IMR-90 (cell line): ENCODE data around the gene TSPYL4. TPM values are rescaled to one million over a fixed set of nuclear protein-coding genes. Genes with fewer than 3 reads are reported as not detected.

ENCODE experiments used
- ATAC-seq: fragments of 200-7000 bp; cut with Tn5 transposase; 2 replicates; pipeline ENCODE4 v1.9.1; 2020; ENCODE audit warnings: low read depth, mild to moderate bottlenecking, moderate library complexity
- BruUV-seq: library from RNA; stranded (reverse); fragments of 400-500 nt; replicated peaks from 2 replicates; lab custom pipeline; 2021; lab: Mats Ljungman, UMichigan
- CTCF ChIA-PET: fragments of 300-600 bp; formaldehyde crosslinking; extraction: SDS; loops from one replicate; lab custom pipeline; 2021; ENCODE audit warnings: antibody characterized with exemption; lab: Yijun Ruan, JAX
- POLR2A ChIA-PET: fragments of 300-600 bp; sonication (Branson Sonifier 250); formaldehyde crosslinking; loops from one replicate; lab custom pipeline; 2022; ENCODE audit warnings: antibody characterized with exemption; ENCODE audit not compliant: unreplicated experiment; lab: Charles Lee
- DNase-seq: peaks from one replicate; pipeline ENCODE4 v3.0.0; 2013
- H2AFZ ChIP-seq: replicated peaks from 2 replicates; pipeline ENCODE3; 2013; ENCODE audit warnings: low read length, mild to moderate bottlenecking; ENCODE audit not compliant: poor library complexity
- H2AK5ac ChIP-seq: 2 replicates; pipeline ENCODE4 v1.6.1; 2013; ENCODE audit warnings: low read depth, low read length, inconsistent platforms
- H2AK9ac ChIP-seq: replicated peaks from 2 replicates; pipeline ENCODE3; 2013; ENCODE audit warnings: mild to moderate bottlenecking, low read depth, low read length, moderate library complexity; ENCODE audit not compliant: poor library complexity
- H2BK120ac ChIP-seq: 2 replicates; pipeline ENCODE4 v1.6.1; 2013; ENCODE audit warnings: low read depth, low read length, inconsistent platforms
- H2BK15ac ChIP-seq: 3 replicates; pipeline ENCODE4 v1.6.1; 2013; ENCODE audit warnings: low read depth, low read length, inconsistent platforms
- H2BK20ac ChIP-seq: 2 replicates; pipeline ENCODE4 v1.6.1; 2013; ENCODE audit warnings: low read depth, mild to moderate bottlenecking, inconsistent platforms, low read length, moderate library complexity
- H2BK5ac ChIP-seq: 2 replicates; pipeline ENCODE4 v1.6.1; 2013; ENCODE audit warnings: mild to moderate bottlenecking, low read depth, low read length, inconsistent platforms; ENCODE audit not compliant: poor library complexity, severe bottlenecking
- H3K14ac ChIP-seq: replicated peaks from 2 replicates; pipeline ENCODE4 v1.6.1; 2013; ENCODE audit warnings: low read depth, low read length, inconsistent platforms
- H3K18ac ChIP-seq: 2 replicates; pipeline ENCODE4 v1.6.1; 2013; ENCODE audit warnings: low read depth, low read length, control low read depth
- H3K23ac ChIP-seq: 2 replicates; pipeline ENCODE4 v1.6.1; 2013; ENCODE audit warnings: low read depth, low read length, inconsistent platforms
- H3K27ac ChIP-seq: 2 replicates; pipeline ENCODE4 v1.5.1; 2013; ENCODE audit warnings: mild to moderate bottlenecking, control low read depth, low read length; ENCODE audit not compliant: insufficient read depth
- H3K27me3 ChIP-seq: 2 replicates; pipeline ENCODE4 v1.6.1; 2013; ENCODE audit warnings: low read length; ENCODE audit not compliant: control insufficient read depth, insufficient read depth
- H3K36me3 ChIP-seq: 2 replicates; pipeline ENCODE4 v1.6.1; 2013; ENCODE audit warnings: low read length, mixed read lengths; ENCODE audit not compliant: control insufficient read depth, insufficient read depth
- H3K4ac ChIP-seq: 2 replicates; pipeline ENCODE4 v1.6.1; 2013; ENCODE audit warnings: low read depth, low read length, inconsistent platforms
- H3K4me1 ChIP-seq: 2 replicates; pipeline ENCODE4 v1.6.1; 2013; ENCODE audit warnings: low read length, mixed read lengths; ENCODE audit not compliant: control insufficient read depth, insufficient read depth
- H3K4me2 ChIP-seq: 2 replicates; pipeline ENCODE4 v1.6.1; 2013; ENCODE audit warnings: low read depth, mild to moderate bottlenecking, control low read depth, low read length, moderate library complexity
- H3K4me3 ChIP-seq: 2 replicates; pipeline ENCODE4 v1.5.1; 2013; ENCODE audit warnings: low read depth, mild to moderate bottlenecking, control low read depth, low read length, moderate library complexity; ENCODE audit not compliant: insufficient read depth
- H3K56ac ChIP-seq: 2 replicates; pipeline ENCODE4 v1.6.1; 2013; ENCODE audit warnings: low read length, inconsistent platforms; ENCODE audit not compliant: insufficient read depth; ENCODE audit errors: extremely low read depth
- H3K79me1 ChIP-seq, 2 experiments: 2 replicates each; pipeline ENCODE4 v1.6.1; 2013; ENCODE audit warnings: low read length in 2 of 2, inconsistent platforms in 1 of 2, low read depth in 1 of 2
- H3K9ac ChIP-seq: 2 replicates; pipeline ENCODE4 v1.6.1; 2013; ENCODE audit warnings: low read depth, low read length, control low read depth
- H3K9me1 ChIP-seq: 2 replicates; pipeline ENCODE4 v1.6.1; 2013; ENCODE audit warnings: low read length, inconsistent platforms; ENCODE audit not compliant: insufficient read depth
- H3K9me3 ChIP-seq: 2 replicates; pipeline ENCODE4 v1.6.1; 2013; ENCODE audit warnings: low read length; ENCODE audit not compliant: control insufficient read depth, insufficient read depth
- H4K20me1 ChIP-seq: 2 replicates; pipeline ENCODE4 v1.6.1; 2013; ENCODE audit warnings: low read length, inconsistent platforms; ENCODE audit not compliant: insufficient read depth
- H4K5ac ChIP-seq: 2 replicates; pipeline ENCODE4 v1.6.1; 2013; ENCODE audit warnings: mild to moderate bottlenecking, low read depth, low read length, control low read depth
- H4K8ac ChIP-seq, 2 experiments: 2 replicates each; pipeline ENCODE4 v1.6.1; 2013; ENCODE audit warnings: low read depth in 2 of 2, low read length in 2 of 2, control low read depth in 1 of 2, inconsistent platforms in 1 of 2
- H4K91ac ChIP-seq: 2 replicates; pipeline ENCODE4 v1.6.1; 2013; ENCODE audit warnings: low read depth, low read length, inconsistent platforms; ENCODE audit not compliant: insufficient read depth
- CTCF ChIP-seq: conservative IDR thresholded peaks from 2 replicates; pipeline ENCODE4 v1.5.1; 2012; ENCODE audit warnings: mild to moderate bottlenecking, low read depth, low read length, improper control_type of control experiment
- ELK1 ChIP-seq: fragments of 150-350 bp; IDR thresholded peaks from 2 replicates; pipeline ENCODE4 v1.6.1; 2016; ENCODE audit warnings: low read depth, mild to moderate bottlenecking, low read length, moderate library complexity, borderline replicate concordance
- FOS ChIP-seq: fragments of 150-350 bp; IDR thresholded peaks from 2 replicates; pipeline ENCODE4 v1.6.1; 2016; ENCODE audit warnings: low read depth, low read length
- MAFK ChIP-seq: IDR thresholded peaks from 2 replicates; pipeline ENCODE4 v1.6.1; 2012; ENCODE audit warnings: low read depth, low read length, improper control_type of control experiment
- POLR2A ChIP-seq: IDR thresholded peaks from 2 replicates; pipeline ENCODE4 v1.6.1; 2012; ENCODE audit warnings: mild to moderate bottlenecking, low read depth, low read length
- RFX5 ChIP-seq: IDR thresholded peaks from 2 replicates; pipeline ENCODE4 v1.8.0; 2012; ENCODE audit warnings: low read depth, mild to moderate bottlenecking, low read length, moderate library complexity
- SMC3 ChIP-seq: fragments of 150-350 bp; IDR thresholded peaks from 2 replicates; pipeline ENCODE4 v1.6.1; 2016; ENCODE audit warnings: low read depth, mild to moderate bottlenecking, antibody characterized with exemption, low read length, moderate library complexity
- WGBS, 2 experiments: methylation state at CpG; one replicate each; pipeline versions ENCODE4 v1.1.5 to v1.1.7; 2013; ENCODE audit warnings: missing lambda C conversion rate in 2 of 2; ENCODE audit not compliant: insufficient read length in 1 of 2; ENCODE audit errors: extremely low coverage in 2 of 2; 5-methylcytosine and 5-hydroxymethylcytosine counted together
- dilution Hi-C: fragments of 300-500 bp; cut with HindIII; formaldehyde crosslinking; loops from one replicate; pipeline ENCODE4 v1.14.3; 2018; ENCODE audit warnings: low sequenced_read_pairs; ENCODE audit not compliant: unreplicated experiment
- in situ Hi-C: fragments of 300-500 bp; cut with MboI; formaldehyde crosslinking; loops from 3 replicates; pipeline ENCODE4 v1.14.3; 2019; ENCODE audit warnings: low sequenced_read_pairs, inconsistent platforms, mixed read lengths
- intact Hi-C: fragments of 100-400 bp; cut with micrococcal nuclease; formaldehyde crosslinking; loops from 2 replicates; pipeline ENCODE4 v1.10.0; 2022
- polyA plus RNA-seq, 3 experiments: library from polyadenylated mRNA; depleted of rRNA; stranded (reverse); fragments of >200 nt; gene quantifications; 2 replicates each; pipeline ENCODE4 v1.2.3, GENCODE V29; 2012; ENCODE audit warnings: low replicate concordance in 1 of 3
- total RNA-seq: library from RNA; depleted of rRNA; stranded (reverse); fragments of >200 nt; gene quantifications from 2 replicates; pipeline ENCODE4 v1.2.3, GENCODE V29; 2012

Gene TSPYL4
- total and polyA plus RNA-seq, 2 of the 4 experiments (the other 2 are of a cell fraction), result 22.0 to 29.9 TPM

- Histone ChIP-seq H4K8ac (peak overlapping the region; percentile 20 to 87; a peak in 3 of 4 replicates), H4K5ac (peak overlapping the region; percentile 3; the same call in 1 of the 2 replicates), H3K4me3 (peak overlapping the region; percentile 27; the same call in 1 of the 2 replicates), H3K56ac (no peak overlapping the region), H3K4me2 (peak overlapping the region; percentile 63), H2AK5ac (peak overlapping the region; percentile 3; the same call in 1 of the 2 replicates), H3K9me3 (no peaks in the 10 kb centered on the region), H3K18ac (no peak overlapping the region), H2BK20ac (no peak overlapping the region), H3K14ac (no peak overlapping the region), H2BK5ac (no peak overlapping the region), H3K79me1 (no peaks in the 10 kb centered on the region), H3K23ac (no peak overlapping the region), H3K27me3 (no peaks in the 10 kb centered on the region), H4K20me1 (no peaks in the 10 kb centered on the region), H3K4ac (no peak overlapping the region), H3K9me1 (no peaks in the 10 kb centered on the region), H3K9ac (no peak overlapping the region; the same call in 1 of the 2 replicates), H3K36me3 (no peaks in the 10 kb centered on the region), H2BK15ac (no peak overlapping the region), H4K91ac (no peak overlapping the region), H2AK9ac (no peak overlapping the region), H3K27ac (no peak overlapping the region), H2BK120ac (no peak overlapping the region), H3K4me1 (no peaks in the 10 kb centered on the region), H2AFZ (peak overlapping the region; percentile 73)
- intact Hi-C loops (no loop called here), in situ Hi-C loops (no loop called here), dilution Hi-C loops (no loop called here)
- ChIA-PET POLR2A (no interaction called here), CTCF (interaction anchor here (0.6 kb wide), 1 partner anchor 336 kb away, joined by 3 read pairs; no protein-coding TSS in a partner anchor)
- WGBS, 2 experiments, result 48% methylated on average over 11 of the region's 17 CpGs; no CpG with 5 or more reads in 1 of the 2 experiments
- DNase-seq, result peak; percentile 91
- ATAC-seq, result peak; percentile 96
- no TSS peak for BruUV-seq
- TF ChIP-seq FOS (no peak), ELK1 (no peak), MAFK (peak; percentile 7; the same call in 1 of the 2 replicates), RFX5 (peak; percentile 98), CTCF (no peak), POLR2A (no peak), SMC3 (no peak)
Observed at GRCh38 chr6:116229287-116229913, 24.5 kb downstream of the TSPYL4 start.
